NCI-H187 (cell line): Measurements from ENCODE around the gene NGF.
"Not testable (repeated sequence)": the region's sequence is repeated elsewhere in the genome, so short reads cannot be mapped to it uniquely, and the experiment has no call there.

Source experiments
- DNase-seq, 2 experiments: peaks; one replicate each; lab custom pipeline; 2025; lab: John Stamatoyannopoulos, UW

The NGF gene

GRCh38 chr1:115309504-115309903, 28.5 kb downstream of the NGF start:
- DNase-seq = not testable (repeated sequence)

GRCh38 chr1:115308969-115309368, 29.1 kb downstream of the NGF start:
- no peak for DNase-seq

GRCh38 chr1:115307661-115308060, 30.4 kb downstream of the NGF start:
- no peak for DNase-seq

- DNase-seq = peak; percentile 38 to 69
These were observed 31.9 kb downstream of the NGF start for GRCh38 chr1:115306146-115306545.

- no peak for DNase-seq
These were observed 34.7 kb downstream of the NGF start for GRCh38 chr1:115303364-115303763.

- DNase-seq = no peak
These were observed 35.6 kb downstream of the NGF start for GRCh38 chr1:115302390-115302961.

GRCh38 chr1:115301438-115302020, 36.5 kb downstream of the NGF start:
- no peak for DNase-seq

GRCh38 chr1:115300087-115300876, 37.8 kb downstream of the NGF start:
- DNase-seq = no peak

GRCh38 chr1:115299266-115299665, 38.8 kb downstream of the NGF start:
- DNase-seq = no peak

- DNase-seq = no peak
These were observed 41.1 kb downstream of the NGF start for GRCh38 chr1:115296981-115297380.

GRCh38 chr1:115295904-115296696, 41.9 kb downstream of the NGF start:
- DNase-seq = no peak

GRCh38 chr1:115293899-115294298, 44.1 kb downstream of the NGF start:
- DNase-seq = no peak

GRCh38 chr1:115293006-115293405, 45.0 kb downstream of the NGF start:
- DNase-seq = no peak

GRCh38 chr1:115291741-115292140, 46.3 kb downstream of the NGF start:
- no peak for DNase-seq

GRCh38 chr1:115289940-115290339, 48.1 kb downstream of the NGF start:
- DNase-seq = no peak

GRCh38 chr1:115288591-115289198, 49.4 kb downstream of the NGF start:
- no peak for DNase-seq

GRCh38 chr1:115286431-115287205, 51.4 kb downstream of the NGF start:
- DNase-seq = no peak

GRCh38 chr1:115284209-115284608, 53.8 kb downstream of the NGF start:
- DNase-seq = no peak

- DNase-seq = no peak
These were observed 54.3 kb downstream of the NGF start for GRCh38 chr1:115283681-115284146.

- no peak for DNase-seq
These were observed 54.8 kb downstream of the NGF start for GRCh38 chr1:115283249-115283648.

- no peak for DNase-seq
These were observed 55.2 kb downstream of the NGF start for GRCh38 chr1:115282807-115283208.
